Heart right ventricle (tissue), 16 donors: Measurements from ENCODE around the gene PTPRN2. TPM values are rescaled to one million over a fixed set of nuclear protein-coding genes. Genes with fewer than 3 reads are reported as not detected.

Source experiments
- ATAC-seq, 8 donors: fragments of 200-7000 bp; cut with Tn5 transposase; one replicate each; pipeline ENCODE4 v1.9.1; 2020; ENCODE audit warnings: mild to moderate bottlenecking in 8 of 8, moderate library complexity in 8 of 8, moderate number of reproducible peaks in 1 of 8
- DNase-seq, 2 donors: peaks; one replicate each; pipeline ENCODE4 v3.0.0-alpha.2; 2020
- H3K27ac ChIP-seq, 10 donors: fragments of 200-600 bp; sonication (generic) in 2 of 10; one replicate each; pipeline versions ENCODE4 v1.5.0 to v1.8.0; 2020 to 2022; ENCODE audit warnings: mild to moderate bottlenecking in 3 of 10
- H3K27me3 ChIP-seq, 7 donors: fragments of 200-600 bp; one replicate each; pipeline ENCODE4 v1.8.0; 2021 to 2022; ENCODE audit warnings: mild to moderate bottlenecking in 2 of 7
- H3K36me3 ChIP-seq, 9 donors: fragments of 200-600 bp; sonication (generic) in 1 of 9; one replicate each; pipeline versions ENCODE4 v1.5.0 to v1.8.0; 2020 to 2022; ENCODE audit warnings: mild to moderate bottlenecking in 2 of 9
- H3K4me1 ChIP-seq, 9 donors: fragments of 200-600 bp; sonication (generic) in 1 of 9; one replicate each; pipeline versions ENCODE4 v1.5.0 to v1.8.0; 2020 to 2022; ENCODE audit warnings: mild to moderate bottlenecking in 4 of 9
- H3K4me3 ChIP-seq, 10 donors: fragments of 200-600 bp; sonication (generic) in 2 of 10; one replicate each; pipeline versions ENCODE4 v1.5.0 to v1.8.0; 2020 to 2022; ENCODE audit warnings: mild to moderate bottlenecking in 7 of 10, moderate library complexity in 2 of 10
- H3K9me3 ChIP-seq, 11 donors: fragments of 200-600 bp in 10 of 11; sonication (generic) in 2 of 11; one replicate each; pipeline versions ENCODE4 v1.5.0 to v1.8.0; 2013 to 2022; ENCODE audit warnings: mild to moderate bottlenecking in 2 of 11, control low read depth in 1 of 11, moderate library complexity in 1 of 11
- WGBS, 2 donors: extraction: QIAGEN DNeasy Blood & Tissue Kit; methylation state at CpG; one replicate each; pipeline ENCODE4 v1.1.7; 2013; ENCODE audit warnings: inconsistent platforms in 1 of 2; 5-methylcytosine and 5-hydroxymethylcytosine counted together
- intact Hi-C, 10 donors: fragments of 100-400 bp; cut with DNase I; formaldehyde crosslinking; loops; one replicate each; pipeline versions ENCODE4 v1.11.1 to v1.14.2; 2022
- polyA plus RNA-seq, 2 donors: library from polyadenylated mRNA; stranded (reverse); fragments of 200-250 nt; gene quantifications; one replicate each; pipeline ENCODE4 v1.2.3, GENCODE V29; 2013
- total RNA-seq, 10 donors: library from RNA; stranded (reverse); fragmentation: NEBNext Ultra II Directional in 3 of 10; extraction: Animal tissue kit (Norgen Biotek cat#: 25700) in 3 of 10; gene quantifications; one replicate each; pipeline versions ENCODE4 v1.2.1 to v1.2.4, GENCODE V29; 2021 to 2023
- TF ChIP-seq, protein P1 (sequence below), 9 donors: fragments of 200-600 bp; sonication (generic) in 2 of 9; IDR thresholded peaks; one replicate each; pipeline versions ENCODE4 v1.5.0 to v1.8.0; 2021 to 2022; ENCODE audit warnings: antibody characterized with exemption in 9 of 9, mild to moderate bottlenecking in 5 of 9, moderate library complexity in 1 of 9
- donor health status: Arrhythmogenic right ventricular cardiomyopathy.
- donor health status: ischemic (EF 13 %, LVEDD 7.1; RV severe dilation, severe dysfunction).
- donor health status: healthy with polysubstance abuse.
- donor health status: DM: no; HTN: yes; CAD: no.
- donor health status: DM: no; HTN: no; CAD: no.
- donor health status: ischemic (EF 25% LVEDD 6.9; RV normal size, moderate dysfunction).
- donor health status: ischemic (EF 25% LVEDD 5.7; RV mildly dilated, moderate dysfunction).
- donor health status: healthy.
- donor health status: DM: yes; HTN: yes; CAD: no.
- donor health status: Ischemic cardiomyopathy.
- donor health status: ischemic (EF 35%, LVEDD 5.7; RV mildly dilated, moderate dysfunction).
- donor health status: nonischemic (EF 11% LVEDD 7.7; RV severe dilation, severe dysfunction).
- donor health status: DM: yes; HTN: yes; CAD: no.
- donor health status: PGD.
- donor health status: ischemic (EF 29% LVEDD 5.4; RV normal size, mild dysfunction).
- donor health status: nonischemic (EF 23%, LVEDD 6.1; RV moderate dilation, normal function).

PTPRN2 gene
- total and polyA plus RNA-seq, 12 donors: 0.82 to 1.8 (median 1.3) TPM

DNA sequence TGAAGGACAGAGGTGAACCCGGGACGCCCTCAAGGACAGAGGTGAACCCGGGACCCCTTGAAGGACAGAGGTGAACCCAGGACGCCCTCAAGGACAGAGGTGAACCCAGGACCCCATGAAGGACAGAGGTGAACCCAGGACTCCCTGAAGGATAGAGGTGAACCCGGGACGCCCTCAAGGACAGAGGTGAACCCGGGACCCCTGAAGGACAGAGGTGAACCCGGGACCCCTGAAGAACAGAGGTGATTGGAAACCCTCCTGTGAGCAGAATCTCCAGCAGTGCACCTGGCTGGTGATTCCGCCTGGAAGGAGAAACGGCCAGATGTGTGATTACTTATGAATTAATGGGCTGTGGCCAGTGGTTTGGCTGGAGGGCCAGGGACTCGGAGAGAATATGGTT lies 272.3 kb downstream of the PTPRN2 start:
- 87 to 89% methylated on average over 11 of the region's 11 CpGs for WGBS, 2 donors
- no peak for ATAC-seq
- TF ChIP-seq, protein P1, sequence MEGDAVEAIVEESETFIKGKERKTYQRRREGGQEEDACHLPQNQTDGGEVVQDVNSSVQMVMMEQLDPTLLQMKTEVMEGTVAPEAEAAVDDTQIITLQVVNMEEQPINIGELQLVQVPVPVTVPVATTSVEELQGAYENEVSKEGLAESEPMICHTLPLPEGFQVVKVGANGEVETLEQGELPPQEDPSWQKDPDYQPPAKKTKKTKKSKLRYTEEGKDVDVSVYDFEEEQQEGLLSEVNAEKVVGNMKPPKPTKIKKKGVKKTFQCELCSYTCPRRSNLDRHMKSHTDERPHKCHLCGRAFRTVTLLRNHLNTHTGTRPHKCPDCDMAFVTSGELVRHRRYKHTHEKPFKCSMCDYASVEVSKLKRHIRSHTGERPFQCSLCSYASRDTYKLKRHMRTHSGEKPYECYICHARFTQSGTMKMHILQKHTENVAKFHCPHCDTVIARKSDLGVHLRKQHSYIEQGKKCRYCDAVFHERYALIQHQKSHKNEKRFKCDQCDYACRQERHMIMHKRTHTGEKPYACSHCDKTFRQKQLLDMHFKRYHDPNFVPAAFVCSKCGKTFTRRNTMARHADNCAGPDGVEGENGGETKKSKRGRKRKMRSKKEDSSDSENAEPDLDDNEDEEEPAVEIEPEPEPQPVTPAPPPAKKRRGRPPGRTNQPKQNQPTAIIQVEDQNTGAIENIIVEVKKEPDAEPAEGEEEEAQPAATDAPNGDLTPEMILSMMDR (IDR thresholded peaks at IDR 0.05): no peak
- Histone ChIP-seq H3K27ac (no peak overlapping the region), H3K4me1 (peaks cover 0 to 8% (median 3%) of the 10 kb centered on the region in 9 donors), H3K4me3 (no peak overlapping the region), H3K36me3 (no peaks in the 10 kb centered on the region), H3K27me3 (peaks cover 0 to 34% (median 27%) of the 10 kb centered on the region in 7 donors), H3K9me3 (peaks cover 0 to 43% (median 0%) of the 10 kb centered on the region in 11 donors)
- no peak for DNase-seq
- intact Hi-C loops: no loop called here

DNA sequence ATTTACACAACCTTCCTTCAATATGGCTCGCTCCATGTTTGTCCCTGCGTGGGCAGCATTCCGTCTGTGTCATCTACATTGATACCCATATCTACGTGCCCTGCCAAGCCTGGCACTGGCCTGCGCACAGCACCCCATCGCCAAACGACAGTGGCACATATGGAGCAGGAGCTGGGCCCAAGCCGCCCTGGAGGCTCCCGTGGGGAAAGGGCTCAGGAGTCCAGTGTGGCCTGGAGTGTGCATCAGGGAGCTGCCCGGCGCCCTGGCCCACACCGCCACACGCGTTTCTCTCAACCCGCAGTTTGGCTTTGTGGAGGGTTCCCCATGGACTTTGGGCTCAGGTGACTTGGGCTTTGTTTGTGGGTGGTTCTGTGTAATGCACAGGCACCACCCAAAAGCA lies 273.2 kb downstream of the PTPRN2 start:
- Histone ChIP-seq H3K36me3 (no peaks in the 10 kb centered on the region), H3K9me3 (peaks cover 0 to 49% (median 0%) of the 10 kb centered on the region in 11 donors), H3K4me1 (peaks cover 0 to 8% (median 3%) of the 10 kb centered on the region in 9 donors), H3K27ac (no peak overlapping the region), H3K4me3 (no peak overlapping the region), H3K27me3 (peaks cover 0 to 34% (median 27%) of the 10 kb centered on the region in 7 donors)
- DNase-seq (no peak), ATAC-seq (no peak)
- intact Hi-C loops: no loop called here
- 95% methylated on average over 15 of the region's 15 CpGs for WGBS, 2 donors
- TF ChIP-seq, protein P1 (IDR thresholded peaks at IDR 0.05): no peak

DNA sequence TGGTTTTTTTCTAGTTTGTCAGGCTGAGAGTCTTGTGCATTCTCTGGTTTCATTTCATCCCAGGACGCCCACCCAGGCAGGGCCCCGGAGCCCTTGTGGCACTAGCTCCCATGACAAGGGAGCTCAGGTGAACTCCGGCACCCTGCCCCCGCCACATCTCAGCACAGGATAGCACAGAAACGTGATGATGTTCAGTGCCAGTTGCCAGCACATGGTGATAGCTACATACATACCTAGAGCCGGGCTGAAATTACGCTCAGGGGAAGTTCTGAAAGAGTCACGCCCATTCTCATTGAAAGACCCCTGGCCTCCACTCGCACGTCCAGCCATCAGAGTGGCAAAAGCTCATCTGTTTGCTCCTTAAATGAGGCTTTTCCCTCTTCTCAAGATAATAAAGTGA lies 273.7 kb downstream of the PTPRN2 start:
- Histone ChIP-seq H3K4me1 (peaks cover 0 to 8% (median 3%) of the 10 kb centered on the region in 9 donors), H3K27me3 (peaks cover 0 to 33% (median 26%) of the 10 kb centered on the region in 7 donors), H3K9me3 (peaks cover 0 to 53% (median under 1%) of the 10 kb centered on the region in 11 donors), H3K36me3 (no peaks in the 10 kb centered on the region), H3K4me3 (no peak overlapping the region), H3K27ac (no peak overlapping the region)
- DNase-seq (no peak), ATAC-seq (no peak)
- intact Hi-C loops: no loop called here
- WGBS, 2 donors: 86 to 89% methylated on average over 10 of the region's 10 CpGs
- TF ChIP-seq, protein P1 (IDR thresholded peaks at IDR 0.05): no peak

DNA sequence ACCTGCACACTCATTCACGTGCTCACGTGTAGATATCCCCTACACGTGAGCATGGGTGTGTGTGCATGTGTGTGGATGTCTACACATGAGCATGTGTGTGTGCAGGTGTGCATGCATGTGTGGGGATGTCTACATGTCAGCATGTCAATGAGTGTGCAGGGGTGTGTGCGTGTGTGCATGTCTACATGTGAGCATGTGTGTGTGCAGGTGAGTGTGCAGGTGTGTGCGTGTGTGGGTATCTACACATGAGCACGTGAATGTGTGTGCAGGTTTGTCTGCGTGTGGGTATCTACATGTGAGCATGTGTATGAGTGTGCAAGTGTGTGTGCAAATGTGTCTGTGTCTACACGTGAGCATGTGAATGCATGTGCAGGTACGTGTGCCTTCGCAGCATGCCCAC lies 274.8 kb downstream of the PTPRN2 start:
- ATAC-seq: no peak
- TF ChIP-seq, protein P1 (IDR thresholded peaks at IDR 0.05): no peak
- Histone ChIP-seq H3K27me3 (peaks cover 0 to 22% (median 14%) of the 10 kb centered on the region in 7 donors), H3K4me3 (no peak overlapping the region), H3K4me1 (peaks cover 0 to 1% (median 0%) of the 10 kb centered on the region in 9 donors), H3K27ac (no peak overlapping the region), H3K9me3 (peaks cover 0 to 65% (median 8%) of the 10 kb centered on the region in 11 donors), H3K36me3 (no peaks in the 10 kb centered on the region)
- no peak for DNase-seq
- intact Hi-C loops: no loop called here
- 96 to 97% methylated on average over 10 of the region's 10 CpGs for WGBS, 2 donors
